ENCODE measurements around the gene SLX9.

DNA sequence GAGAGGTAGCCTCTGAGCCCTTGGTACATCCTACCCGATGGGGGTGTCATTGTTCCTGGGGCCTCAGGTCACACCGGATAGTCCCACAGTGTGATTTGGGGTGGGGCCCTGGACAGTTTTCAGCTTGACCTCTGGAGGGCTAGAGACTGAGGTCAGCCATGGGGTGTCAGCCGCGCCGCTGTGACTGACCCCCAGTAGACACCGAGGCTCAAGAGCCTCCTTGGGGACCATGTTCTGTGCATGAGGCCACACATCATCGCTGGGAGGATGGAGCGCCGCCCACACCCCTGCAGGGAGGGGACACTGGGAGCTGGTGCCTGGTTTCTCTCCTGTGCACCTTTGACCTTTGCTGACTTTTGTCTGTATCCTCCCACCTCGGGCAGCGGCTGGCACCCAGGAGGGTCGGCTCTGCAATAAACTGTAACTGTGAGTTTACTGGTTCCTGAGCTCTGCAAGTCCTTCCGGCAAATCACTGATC, 41.8 kb upstream of the SLX9 start:
- TF ChIP-seq, protein P1, sequence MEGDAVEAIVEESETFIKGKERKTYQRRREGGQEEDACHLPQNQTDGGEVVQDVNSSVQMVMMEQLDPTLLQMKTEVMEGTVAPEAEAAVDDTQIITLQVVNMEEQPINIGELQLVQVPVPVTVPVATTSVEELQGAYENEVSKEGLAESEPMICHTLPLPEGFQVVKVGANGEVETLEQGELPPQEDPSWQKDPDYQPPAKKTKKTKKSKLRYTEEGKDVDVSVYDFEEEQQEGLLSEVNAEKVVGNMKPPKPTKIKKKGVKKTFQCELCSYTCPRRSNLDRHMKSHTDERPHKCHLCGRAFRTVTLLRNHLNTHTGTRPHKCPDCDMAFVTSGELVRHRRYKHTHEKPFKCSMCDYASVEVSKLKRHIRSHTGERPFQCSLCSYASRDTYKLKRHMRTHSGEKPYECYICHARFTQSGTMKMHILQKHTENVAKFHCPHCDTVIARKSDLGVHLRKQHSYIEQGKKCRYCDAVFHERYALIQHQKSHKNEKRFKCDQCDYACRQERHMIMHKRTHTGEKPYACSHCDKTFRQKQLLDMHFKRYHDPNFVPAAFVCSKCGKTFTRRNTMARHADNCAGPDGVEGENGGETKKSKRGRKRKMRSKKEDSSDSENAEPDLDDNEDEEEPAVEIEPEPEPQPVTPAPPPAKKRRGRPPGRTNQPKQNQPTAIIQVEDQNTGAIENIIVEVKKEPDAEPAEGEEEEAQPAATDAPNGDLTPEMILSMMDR (IDR thresholded peaks at IDR 0.05) = no peak
- no peak for TF ChIP-seq ZFX (IDR thresholded peaks at IDR 0.05; ENCODE audit: borderline replicate concordance)
